COR-L47 (cell line): Measurements from ENCODE around the gene DOC2A.
"Not testable (repeated sequence)": the region's sequence is repeated elsewhere in the genome, so short reads cannot be mapped to it uniquely, and the experiment has no call there.

ENCODE experiments used
- DNase-seq: peaks from one replicate; lab custom pipeline; 2025; lab: John Stamatoyannopoulos, UW

DOC2A gene

GRCh38 chr16:29972992-29973383 is 37.8 kb downstream of the DOC2A start:
- no peak for DNase-seq

- no peak for DNase-seq
These were observed 38.3 kb downstream of the DOC2A start for GRCh38 chr16:29972500-29972899.

DNA sequence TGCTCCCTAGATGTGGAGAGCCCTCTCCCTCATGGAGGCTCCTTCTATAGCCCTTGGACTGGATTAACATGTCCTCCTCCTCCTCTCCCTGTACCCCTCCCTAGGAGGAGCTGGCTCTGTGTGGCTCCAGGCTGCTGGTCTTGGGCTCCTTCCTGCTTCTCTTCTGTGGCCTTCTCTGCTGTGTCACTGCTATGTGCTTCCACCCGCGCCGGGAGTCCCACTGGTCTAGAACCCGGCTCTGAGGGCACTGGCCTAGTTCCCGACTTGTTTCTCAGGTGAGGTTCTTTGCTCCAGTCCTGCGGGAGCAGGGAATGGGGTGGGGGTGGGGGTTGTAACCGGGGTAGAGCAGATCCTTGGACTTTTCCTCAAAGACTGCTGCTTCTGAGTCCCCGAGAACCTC is 39.5 kb downstream of the DOC2A start:
- no peak for DNase-seq

- no peak for DNase-seq
These were observed 42.6 kb downstream of the DOC2A start for GRCh38 chr16:29968205-29968604.

DNA sequence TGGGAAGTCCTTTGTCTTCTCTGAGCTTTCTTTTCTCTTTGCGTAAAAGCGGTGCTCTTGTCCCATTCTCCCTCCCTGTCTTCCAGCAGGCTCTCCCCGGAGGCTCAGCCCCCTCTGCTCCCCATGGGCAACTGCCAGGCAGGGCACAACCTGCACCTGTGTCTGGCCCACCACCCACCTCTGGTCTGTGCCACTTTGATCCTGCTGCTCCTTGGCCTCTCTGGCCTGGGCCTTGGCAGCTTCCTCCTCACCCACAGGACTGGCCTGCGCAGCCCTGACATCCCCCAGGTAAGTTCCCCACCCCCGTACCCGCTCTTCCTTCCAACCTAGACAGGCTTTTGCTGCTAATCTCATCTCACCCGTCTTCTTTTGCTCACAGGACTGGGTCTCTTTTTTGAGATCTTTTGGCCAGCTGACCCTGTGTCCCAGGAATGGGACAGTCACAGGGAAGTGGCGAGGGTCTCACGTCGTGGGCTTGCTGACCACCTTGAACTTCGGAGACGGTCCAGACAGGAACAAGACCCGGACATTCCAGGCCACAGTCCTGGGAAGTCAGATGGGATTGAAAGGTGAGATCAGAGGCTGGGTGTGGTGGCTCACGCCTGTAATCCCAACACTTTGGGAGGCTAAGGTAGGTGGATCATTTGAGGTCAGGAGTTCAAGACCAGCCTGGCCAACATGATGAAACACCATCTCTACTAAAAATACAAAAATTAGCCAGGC is 47.6 kb downstream of the DOC2A start:
- DNase-seq: no peak

- DNase-seq: no peak
These were observed 48.4 kb downstream of the DOC2A start for GRCh38 chr16:29962344-29962994.

- DNase-seq: peak; percentile 87
These were observed 49.1 kb downstream of the DOC2A start, which contains the start of gene TMEM219 for GRCh38 chr16:29961479-29962343. Gene TMEM219, plus strand, starts transcription at chr16:29962079. Its CDS starts 1,065 bp downstream, at chr16:29963144.

- DNase-seq: no peak
These were observed 49.7 kb downstream of the DOC2A start for GRCh38 chr16:29961127-29961478.

DNA sequence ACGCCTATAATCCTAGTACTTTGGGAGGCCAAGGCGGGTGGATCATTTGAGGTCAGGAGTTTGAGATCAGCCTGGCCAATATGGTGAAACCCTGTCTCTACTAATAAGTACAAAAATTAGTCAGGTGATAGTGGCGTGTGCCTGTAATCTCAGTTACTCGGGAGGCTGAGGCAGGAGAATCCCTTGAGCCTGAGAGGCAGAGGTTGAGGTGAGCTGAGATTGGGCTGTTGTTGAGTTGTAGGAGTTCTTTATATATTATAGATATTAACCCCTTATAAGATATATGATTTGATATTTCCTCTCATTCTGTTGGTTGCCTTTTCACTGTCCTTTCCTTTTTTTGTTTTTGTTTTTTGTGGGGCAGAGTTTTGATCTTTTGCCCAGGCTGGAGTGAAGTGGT is 51.0 kb downstream of the DOC2A start:
- not testable (repeated sequence) for DNase-seq

- no peak for DNase-seq
These were observed 51.5 kb downstream of the DOC2A start for GRCh38 chr16:29959293-29959692.

- DNase-seq: no peak
These were observed 52.1 kb downstream of the DOC2A start for GRCh38 chr16:29958756-29959155.
